HCT116 (cell line): ENCODE results near the gene BTBD9. TPM values are rescaled to one million over a fixed set of nuclear protein-coding genes. Genes with fewer than 3 reads are reported as not detected.

Experiments used
- ATAC-seq: fragments of 200-7000 bp; cut with Tn5 transposase; 2 replicates; pipeline ENCODE4 v1.9.1; 2020; ENCODE audit warnings: mild to moderate bottlenecking, moderate library complexity
- BruUV-seq: library from RNA; stranded (reverse); fragments of 400-500 nt; replicated peaks from 2 replicates; lab custom pipeline; 2021; lab: Mats Ljungman, UMichigan
- CTCF ChIA-PET: fragments of 300-600 bp; sonication (Branson Sonifier 250); formaldehyde crosslinking; loops from one replicate; lab custom pipeline; 2021; ENCODE audit warnings: antibody characterized with exemption; lab: Charles Lee
- POLR2A ChIA-PET: fragments of 300-600, 350-600 bp; sonication (Branson Sonifier 250); formaldehyde crosslinking; loops from one replicate; lab custom pipeline; 2021; ENCODE audit warnings: antibody characterized with exemption; lab: Charles Lee
- RAD21 ChIA-PET, 2 experiments: fragments of 300-600 bp; sonication (Branson Sonifier 250); formaldehyde crosslinking; loops; one replicate each; lab custom pipeline; 2023; ENCODE audit warnings: low total read pairs in 2 of 2; ENCODE audit not compliant: uncharacterized antibody in 2 of 2, unreplicated experiment in 2 of 2, low non-redundant PET in 1 of 2; lab: Charles Lee
- DNase-seq: peaks from one replicate; pipeline ENCODE4 v3.0.0-alpha.2; 2010; ENCODE audit warnings: low read depth, low spot score
- H2AFZ ChIP-seq: fragments of 200-600 bp; shearing (Covaris generic), sonication (generic); 2 replicates; pipeline ENCODE4 v1.6.1; 2017; ENCODE audit warnings: low read depth, mixed run types, mixed read lengths, antibody characterized with exemption, low read length; ENCODE audit not compliant: poor library complexity, severe bottlenecking
- H3K27ac ChIP-seq: 2 replicates; pipeline ENCODE4 v1.5.1; 2012; ENCODE audit warnings: low read depth, low read length
- H3K27me3 ChIP-seq: fragments of 200-600 bp; sonication (generic); 2 replicates; pipeline ENCODE4 v1.6.1; 2016; ENCODE audit warnings: mixed run types, low read length, mixed read lengths; ENCODE audit not compliant: insufficient read depth
- H3K36me3 ChIP-seq, 2 experiments: fragments of 200-500 bp in 1 of 2; fragments of 200-600 bp in 1 of 2; sonication (Bioruptor generic) in 1 of 2; sonication (generic) in 1 of 2; 2 replicates each; pipeline versions ENCODE4 v1.5.1 to v1.6.1; 2014 to 2016; ENCODE audit warnings: low read length in 2 of 2, inconsistent platforms in 1 of 2, mixed read lengths in 1 of 2, mixed run types in 1 of 2; ENCODE audit not compliant: insufficient read depth in 2 of 2, control insufficient read depth in 1 of 2
- H3K4me1 ChIP-seq, 2 experiments: fragments of 200-600 bp in 1 of 2; sonication (generic) in 1 of 2; 2 replicates each; pipeline versions ENCODE4 v1.5.1 to v1.6.1; 2012 to 2017; ENCODE audit warnings: low read length in 2 of 2, inconsistent platforms in 1 of 2, mild to moderate bottlenecking in 1 of 2, mixed read lengths in 1 of 2, mixed run types in 1 of 2, moderate library complexity in 1 of 2; ENCODE audit not compliant: insufficient read depth in 2 of 2, control insufficient read depth in 1 of 2
- H3K4me2 ChIP-seq: fragments of 200-600 bp; sonication (generic); 2 replicates; pipeline ENCODE4 v1.6.1; 2017; ENCODE audit warnings: mixed run types, low read length, mixed read lengths
- H3K4me3 ChIP-seq, 2 experiments: fragments of 200-600 bp in 1 of 2; sonication (generic) in 1 of 2; replicated peaks in 1 of 2; 2 replicates each; pipeline ENCODE4 v1.5.1; 2011 to 2016; ENCODE audit warnings: low read length in 2 of 2, control low read depth in 1 of 2, low read depth in 1 of 2, mild to moderate bottlenecking in 1 of 2, mixed read lengths in 1 of 2, mixed run types in 1 of 2
- H3K79me2 ChIP-seq: fragments of 200-600 bp; sonication (generic); 2 replicates; pipeline ENCODE4 v1.6.1; 2017; ENCODE audit warnings: mild to moderate bottlenecking, mixed run types, low read length, moderate library complexity, mixed read lengths; ENCODE audit not compliant: insufficient read depth
- H3K9ac ChIP-seq: fragments of 200-600 bp; sonication (generic); 2 replicates; pipeline ENCODE4 v1.6.1; 2016; ENCODE audit warnings: low read length, mixed read lengths
- H3K9me2 ChIP-seq: fragments of 200-600 bp; sonication (generic), shearing (Covaris generic); 2 replicates; pipeline ENCODE4 v1.6.1; 2017; ENCODE audit warnings: mixed run types, mild to moderate bottlenecking, moderate library complexity; ENCODE audit not compliant: insufficient read depth
- H3K9me3 ChIP-seq, 2 experiments: fragments of 200-500 bp in 1 of 2; fragments of 200-600 bp in 1 of 2; sonication (Bioruptor generic) in 1 of 2; sonication (generic) in 1 of 2; 2 replicates each; pipeline ENCODE4 v1.6.1; 2014 to 2017; ENCODE audit warnings: low read length in 2 of 2, mixed read lengths in 2 of 2, inconsistent platforms in 1 of 2, low read depth in 1 of 2, mild to moderate bottlenecking in 1 of 2, mixed run types in 1 of 2, moderate library complexity in 1 of 2; ENCODE audit not compliant: control insufficient read depth in 1 of 2, insufficient read depth in 1 of 2
- H4K20me1 ChIP-seq: fragments of 200-600 bp; sonication (generic), shearing (Covaris generic); 2 replicates; pipeline ENCODE4 v1.6.1; 2017; ENCODE audit warnings: mixed run types, mild to moderate bottlenecking, moderate library complexity; ENCODE audit not compliant: insufficient read depth
- CBX3 ChIP-seq: IDR thresholded peaks from 2 replicates; pipeline ENCODE4 v1.6.1; 2012; ENCODE audit warnings: low read depth
- CEBPB ChIP-seq: IDR thresholded peaks from 2 replicates; pipeline ENCODE4 v1.6.1; 2012; ENCODE audit warnings: low read depth
- EGR1 ChIP-seq: IDR thresholded peaks from 2 replicates; pipeline ENCODE4 v1.6.1; 2012; ENCODE audit warnings: low read depth
- FOSL1 ChIP-seq: IDR thresholded peaks from 2 replicates; pipeline ENCODE4 v1.6.1; 2012; ENCODE audit warnings: low read depth
- JUND ChIP-seq: IDR thresholded peaks from 2 replicates; pipeline ENCODE4 v1.6.1; 2012
- POLR2A ChIP-seq: IDR thresholded peaks from 2 replicates; pipeline ENCODE4 v1.7.0; 2011; ENCODE audit warnings: borderline replicate concordance; ENCODE audit not compliant: insufficient read depth, insufficient read length; ENCODE audit errors: extremely low read depth
- RAD21 ChIP-seq: IDR thresholded peaks from 2 replicates; pipeline ENCODE4 v1.6.1; 2012; ENCODE audit warnings: low read depth, mild to moderate bottlenecking
- SIN3A ChIP-seq: IDR thresholded peaks from 2 replicates; pipeline ENCODE4 v1.6.1; 2012; ENCODE audit warnings: low read depth
- SP1 ChIP-seq: IDR thresholded peaks from 2 replicates; pipeline ENCODE4 v1.6.1; 2012; ENCODE audit warnings: low read depth
- ZFX ChIP-seq: fragments of 450-650 bp; IDR thresholded peaks from 2 replicates; pipeline ENCODE4 v1.6.1; 2017
- intact Hi-C: fragments of 100-400 bp; cut with micrococcal nuclease; formaldehyde crosslinking; loops from 2 replicates; pipeline ENCODE4 v1.10.0; 2022
- total RNA-seq: library from RNA; stranded (reverse); gene quantifications from one replicate; pipeline ENCODE4 v1.2.1, GENCODE V29; 2021; ENCODE audit not compliant: unreplicated experiment
- TF ChIP-seq, protein P1 (sequence below), 3 experiments: fragments of 200-600 bp in 1 of 3; sonication (generic) in 1 of 3; IDR thresholded peaks in 2 of 3; conservative IDR thresholded peaks in 1 of 3; 2 replicates each; pipeline ENCODE4 v1.5.1; 2012 to 2017; ENCODE audit warnings: low read depth in 2 of 3, low read length in 2 of 3, antibody characterized with exemption in 1 of 3, borderline replicate concordance in 1 of 3, control low read depth in 1 of 3, mild to moderate bottlenecking in 1 of 3, mixed read lengths in 1 of 3, mixed run types in 1 of 3, moderate library complexity in 1 of 3; ENCODE audit not compliant: insufficient read depth in 1 of 3

The BTBD9 gene
- total RNA-seq, 1 experiment from 2014 or later: 10.9 TPM

DNA sequence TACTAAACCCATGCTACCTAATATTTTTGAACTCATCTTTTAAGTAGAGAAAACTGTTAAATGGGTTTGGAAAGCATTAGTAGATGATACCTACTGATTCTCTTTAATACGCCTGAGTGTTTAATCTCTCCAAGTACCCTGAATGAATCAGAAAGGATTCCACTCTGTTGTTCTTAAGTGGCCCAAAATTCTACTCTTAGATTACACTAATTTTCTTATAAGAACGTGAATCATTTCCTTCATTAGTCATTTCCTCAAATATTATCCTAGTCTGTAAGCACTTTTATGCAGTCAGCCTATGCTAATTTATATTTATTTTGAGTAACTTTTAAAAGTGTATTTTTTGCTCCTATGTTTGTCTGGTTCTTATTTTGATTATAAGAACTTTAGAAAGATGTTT lies 380.0 kb downstream of the BTBD9 start:
- Histone ChIP-seq H3K9me3 (no peaks in the 10 kb centered on the region), H3K9me2 (no peaks in the 10 kb centered on the region), H3K36me3 (no peaks in the 10 kb centered on the region; a peak in 1 of 4 replicates), H3K4me3 (no peak overlapping the region), H3K79me2 (no peaks in the 10 kb centered on the region), H3K9ac (no peak overlapping the region), H3K27ac (no peak overlapping the region), H4K20me1 (no peaks in the 10 kb centered on the region), H3K27me3 (no peaks in the 10 kb centered on the region), H3K4me1 (peaks cover 8 to 29% of the 10 kb centered on the region in 2 experiments; a peak in 3 of 4 replicates), H3K4me2 (peak overlapping the region; percentile 6; the same call in 1 of the 2 replicates), H2AFZ (no peak overlapping the region)
- CTCF ChIA-PET: no interaction called here
- ATAC-seq: no peak
- TF ChIP-seq RAD21 (no peak), JUND (peak; percentile 48; the same call in 1 of the 2 replicates), FOSL1 (peak; percentile 74), ZFX (no peak), SP1 (peak; percentile 33; the same call in 1 of the 2 replicates)
- POLR2A ChIA-PET: no interaction called here
- DNase-seq: no peak
- intact Hi-C loops: no loop called here
- BruUV-seq: no TSS peak
- RAD21 ChIA-PET: no interaction called here

DNA sequence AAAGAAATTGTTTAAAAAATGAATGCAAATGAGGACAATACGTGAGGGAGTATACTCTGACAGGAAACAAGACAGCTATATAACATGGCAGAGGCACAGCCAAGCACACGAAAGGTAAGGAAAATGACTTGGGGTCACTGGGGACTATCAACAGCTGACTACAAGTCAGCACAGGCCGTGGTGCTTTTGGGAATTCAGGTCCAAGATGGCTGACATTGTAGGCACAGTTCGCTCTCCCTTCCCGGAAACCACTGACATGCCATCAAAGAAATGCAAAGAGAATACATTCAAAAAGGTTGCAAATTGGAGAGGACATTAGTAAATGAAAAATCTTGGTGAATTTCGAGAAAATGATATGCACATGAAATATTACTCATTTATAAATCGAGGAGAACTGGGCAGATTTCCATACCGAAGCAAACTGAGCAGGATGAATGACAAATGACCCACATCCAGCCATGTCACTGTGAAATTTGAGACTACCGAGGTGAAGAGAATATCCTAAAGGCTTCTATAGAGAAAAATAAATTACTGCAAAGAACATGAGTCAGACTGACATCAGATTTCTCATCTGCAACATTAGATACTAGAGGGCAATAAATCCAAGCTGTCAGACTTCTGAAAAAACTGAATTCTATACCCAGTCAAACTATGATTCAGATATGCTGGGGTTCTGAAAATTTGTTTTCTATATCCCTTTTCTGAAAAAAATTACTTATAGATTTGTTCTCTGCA lies 391.1 kb downstream of the BTBD9 start:
- Histone ChIP-seq H2AFZ (no peak overlapping the region), H3K4me1 (peaks cover 0 to 12% of the 10 kb centered on the region in 2 experiments; a peak in 2 of 4 replicates), H3K36me3 (no peaks in the 10 kb centered on the region), H3K9me2 (no peaks in the 10 kb centered on the region), H3K27ac (no peak overlapping the region), H3K4me3 (no peak overlapping the region), H3K79me2 (no peaks in the 10 kb centered on the region), H3K4me2 (peak overlapping the region; percentile 19; the same call in 1 of the 2 replicates), H4K20me1 (no peaks in the 10 kb centered on the region), H3K27me3 (no peaks in the 10 kb centered on the region), H3K9ac (no peak overlapping the region), H3K9me3 (no peaks in the 10 kb centered on the region)
- intact Hi-C loops: no loop called here
- ChIA-PET RAD21 (no interaction called here), CTCF (no interaction called here), POLR2A (interaction anchor here (1.1 kb wide), 1 partner anchor 12 kb away, joined by 3 read pairs; no protein-coding TSS in a partner anchor)
- DNase-seq (no peak), ATAC-seq (no peak)
- no TSS peak for BruUV-seq
- TF ChIP-seq POLR2A (no peak), CBX3 (0 out of 2 replicates have a peak, but pooled peaks have one; percentile 16), FOSL1 (peak; percentile 31; the same call in 1 of the 2 replicates), SIN3A (no peak), EGR1 (no peak), SP1 (0 out of 2 replicates have a peak, but pooled peaks have one; percentile 17), CEBPB (no peak)
- TF ChIP-seq, protein P1, sequence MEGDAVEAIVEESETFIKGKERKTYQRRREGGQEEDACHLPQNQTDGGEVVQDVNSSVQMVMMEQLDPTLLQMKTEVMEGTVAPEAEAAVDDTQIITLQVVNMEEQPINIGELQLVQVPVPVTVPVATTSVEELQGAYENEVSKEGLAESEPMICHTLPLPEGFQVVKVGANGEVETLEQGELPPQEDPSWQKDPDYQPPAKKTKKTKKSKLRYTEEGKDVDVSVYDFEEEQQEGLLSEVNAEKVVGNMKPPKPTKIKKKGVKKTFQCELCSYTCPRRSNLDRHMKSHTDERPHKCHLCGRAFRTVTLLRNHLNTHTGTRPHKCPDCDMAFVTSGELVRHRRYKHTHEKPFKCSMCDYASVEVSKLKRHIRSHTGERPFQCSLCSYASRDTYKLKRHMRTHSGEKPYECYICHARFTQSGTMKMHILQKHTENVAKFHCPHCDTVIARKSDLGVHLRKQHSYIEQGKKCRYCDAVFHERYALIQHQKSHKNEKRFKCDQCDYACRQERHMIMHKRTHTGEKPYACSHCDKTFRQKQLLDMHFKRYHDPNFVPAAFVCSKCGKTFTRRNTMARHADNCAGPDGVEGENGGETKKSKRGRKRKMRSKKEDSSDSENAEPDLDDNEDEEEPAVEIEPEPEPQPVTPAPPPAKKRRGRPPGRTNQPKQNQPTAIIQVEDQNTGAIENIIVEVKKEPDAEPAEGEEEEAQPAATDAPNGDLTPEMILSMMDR (IDR thresholded peaks at IDR 0.05 in 2 of 3, conservative IDR thresholded peaks at IDR 0.05 in 1 of 3; ENCODE audit: borderline replicate concordance in 1 of 3, insufficient read depth in 1 of 3, low read depth in 2 of 3, low read length in 2 of 3): no peak
